ENCODE data around the gene BAIAP2L1. TPM values are rescaled to one million over a fixed set of nuclear protein-coding genes. Genes with fewer than 3 reads are reported as not detected.

Gene BAIAP2L1
- polyA plus RNA-seq, 12 donors = 5.3 to 22.3 (median 8.9) TPM; not detected in 1

DNA sequence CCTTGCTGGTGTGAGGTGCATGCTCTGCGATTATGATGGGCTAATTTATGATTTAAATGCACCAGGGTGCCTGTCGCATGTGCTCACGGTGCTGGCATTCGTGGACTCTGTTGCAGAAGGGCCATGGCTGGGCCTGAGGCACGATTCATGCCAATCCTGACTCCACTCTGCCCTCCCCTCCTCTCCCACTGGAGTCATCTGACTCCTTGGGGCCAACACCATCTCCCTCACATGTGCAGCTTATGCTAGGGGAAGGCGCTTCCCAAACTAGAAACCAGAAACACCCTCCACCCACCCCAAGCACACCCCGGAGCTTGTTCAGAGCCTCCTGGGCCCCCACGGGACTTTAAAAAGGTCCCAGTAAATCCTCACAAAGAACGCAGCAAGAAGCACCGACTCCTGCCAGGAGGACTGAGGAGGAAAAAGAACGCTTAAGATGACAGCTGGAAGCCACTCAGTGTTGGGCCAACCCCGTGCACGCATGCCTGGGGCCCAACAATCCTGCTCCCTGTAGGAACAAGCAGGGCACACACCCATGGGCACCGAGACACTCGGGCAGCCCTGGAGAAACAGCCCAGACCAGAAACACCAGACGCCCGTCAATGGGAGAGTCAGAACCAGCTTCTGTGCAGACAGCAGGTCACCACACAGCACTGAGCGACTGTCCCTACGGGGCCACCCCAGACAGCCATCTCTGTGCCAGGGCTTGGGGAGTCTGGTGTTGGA lies 105.3 kb downstream of the BAIAP2L1 start:
- DNase-seq = no peak

- DNase-seq = peak; percentile 26
Observed at GRCh38 chr7:98294798-98295382, 106.0 kb downstream of the BAIAP2L1 start.

- DNase-seq = no peak
Observed at GRCh38 chr7:98294326-98294725, 106.6 kb downstream of the BAIAP2L1 start.

DNA sequence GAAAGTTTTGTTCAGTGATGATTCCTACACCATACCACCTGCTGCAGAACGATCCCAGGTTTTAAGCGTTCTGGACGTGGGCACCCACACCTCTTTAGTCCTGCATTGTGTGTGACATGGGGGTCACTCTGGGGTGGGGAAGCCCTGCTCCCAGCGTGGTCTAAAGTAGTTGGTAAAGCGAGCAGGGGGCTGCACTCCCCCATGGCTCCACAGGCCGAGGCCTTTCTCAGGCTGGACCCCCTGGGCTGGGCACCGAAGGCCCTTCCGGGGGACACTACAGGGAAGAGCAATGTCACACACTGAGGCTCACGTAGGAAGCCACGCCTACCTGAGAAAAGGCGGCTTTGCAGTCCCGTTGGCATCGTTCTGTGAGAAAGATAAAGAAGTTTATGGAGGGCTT lies 107.1 kb downstream of the BAIAP2L1 start:
- no peak for DNase-seq

DNA sequence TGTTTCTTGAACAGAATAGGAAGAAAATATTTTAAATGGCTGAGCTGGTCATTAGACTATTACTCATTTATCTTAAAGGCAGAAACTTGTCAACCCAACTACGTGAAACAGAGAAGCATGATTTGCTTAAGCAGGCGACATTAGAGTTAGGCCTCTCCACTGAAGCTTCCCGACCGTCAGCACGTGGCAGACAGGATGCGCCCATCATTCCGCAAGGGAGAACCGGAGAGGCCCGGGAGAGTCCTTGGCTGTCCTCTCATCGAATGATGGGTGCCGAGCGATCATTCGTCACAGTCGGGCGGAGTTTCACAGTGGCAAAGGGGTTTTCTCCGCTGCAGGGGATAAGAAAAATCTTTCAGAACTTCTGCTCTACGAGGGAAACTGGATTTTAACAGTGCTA lies 107.6 kb downstream of the BAIAP2L1 start:
- DNase-seq = no peak

DNA sequence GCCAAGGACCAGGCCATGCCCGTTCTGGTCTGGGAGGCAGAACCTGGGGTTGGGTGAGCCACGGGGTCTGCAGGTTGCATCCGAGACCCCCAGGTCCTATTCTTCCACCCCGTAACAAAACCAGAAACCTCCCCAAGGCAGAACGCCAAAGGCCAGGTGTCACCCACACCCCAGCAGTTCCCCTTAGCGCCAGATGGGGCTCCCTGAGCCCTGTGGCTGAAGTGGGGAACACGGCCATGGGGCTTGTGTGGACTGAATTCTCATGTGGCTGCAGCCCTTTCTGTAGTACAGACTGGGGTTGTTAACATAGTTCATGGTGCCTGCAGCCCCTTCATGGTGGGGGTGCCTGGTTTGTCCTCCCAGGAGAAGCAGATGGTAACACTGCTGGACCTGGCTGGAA lies 109.2 kb downstream of the BAIAP2L1 start:
- no peak for DNase-seq

- no peak for DNase-seq
Observed at GRCh38 chr7:98289333-98289875, 111.5 kb downstream of the BAIAP2L1 start.

DNA sequence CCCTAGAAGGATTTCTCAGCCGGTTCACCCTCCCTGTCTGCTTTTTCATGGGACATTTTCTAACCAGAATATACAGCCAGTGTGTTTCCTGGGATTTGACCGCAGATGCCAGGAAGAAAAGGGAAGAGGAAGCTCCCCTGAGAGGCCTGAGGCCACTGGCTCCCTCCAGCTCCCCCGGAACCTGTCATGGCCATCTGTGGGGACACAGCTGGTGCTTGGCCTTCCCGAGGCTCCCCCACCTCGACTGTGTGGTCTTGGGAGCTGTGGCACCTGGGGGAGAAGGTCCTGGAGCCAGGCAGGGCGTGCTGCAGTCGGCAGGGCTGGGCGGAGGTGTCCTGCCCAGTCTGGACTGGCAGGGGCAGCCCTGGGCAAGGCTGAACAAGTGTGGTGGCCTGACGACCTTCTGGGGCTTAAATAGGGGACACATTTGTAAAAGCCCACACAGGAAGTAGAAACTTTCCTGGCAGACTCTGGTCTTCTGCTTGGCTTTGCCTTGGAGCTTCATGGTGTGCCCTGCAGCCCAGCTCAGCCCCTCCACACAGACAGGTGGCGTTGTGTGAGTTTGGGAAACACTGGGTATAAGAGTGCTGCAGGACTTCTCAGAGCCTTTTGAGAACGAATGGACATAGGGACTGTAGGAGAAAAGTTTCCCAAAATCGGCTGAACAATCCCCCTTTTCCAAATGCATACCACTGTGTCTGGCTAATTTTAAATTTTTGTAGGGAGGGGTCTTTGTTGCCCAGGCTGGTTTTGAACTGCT lies 112.6 kb downstream of the BAIAP2L1 start:
- DNase-seq = no peak

GRCh38 chr7:98287486-98287959 lies 113.4 kb downstream of the BAIAP2L1 start:
- no peak for DNase-seq

DNA sequence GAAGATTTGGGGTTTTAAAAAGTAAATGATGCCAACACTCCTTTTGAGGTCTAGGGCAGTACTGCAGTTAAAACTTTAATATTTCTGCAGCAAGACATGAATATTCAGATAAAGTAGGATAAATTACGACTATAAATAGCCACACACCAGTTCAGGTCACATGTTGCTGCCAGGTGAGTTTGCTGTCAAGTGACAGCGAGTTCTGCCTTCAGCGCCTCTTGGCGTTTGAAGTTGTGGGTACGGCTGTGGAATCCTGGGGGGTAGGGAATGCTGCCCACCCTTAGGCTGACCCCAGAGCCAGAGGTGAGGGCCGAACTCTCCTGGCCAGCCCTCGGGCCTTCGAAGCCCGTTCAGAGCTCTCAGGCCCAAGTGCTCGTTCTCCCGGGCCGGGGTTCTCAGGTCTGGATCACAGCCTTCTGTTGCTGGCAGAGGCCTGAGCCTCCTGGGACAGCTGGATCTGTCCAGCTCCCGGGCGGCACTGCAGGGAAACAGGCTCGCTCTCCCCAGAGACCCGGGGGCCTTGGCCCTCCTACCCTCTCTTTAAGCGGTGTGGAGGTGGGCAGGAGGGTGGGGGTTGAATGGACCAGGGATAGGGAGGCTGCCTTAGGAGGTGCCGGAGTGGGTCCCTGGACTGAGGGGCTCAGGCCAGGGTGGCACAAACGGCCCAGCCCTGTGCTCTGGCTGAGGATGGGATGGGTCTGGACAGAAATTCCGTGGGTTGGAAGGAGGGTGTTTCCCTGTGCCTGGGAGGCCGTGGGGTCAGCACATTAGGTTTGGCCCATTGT lies 114.0 kb downstream of the BAIAP2L1 start:
- DNase-seq = no peak

DNA sequence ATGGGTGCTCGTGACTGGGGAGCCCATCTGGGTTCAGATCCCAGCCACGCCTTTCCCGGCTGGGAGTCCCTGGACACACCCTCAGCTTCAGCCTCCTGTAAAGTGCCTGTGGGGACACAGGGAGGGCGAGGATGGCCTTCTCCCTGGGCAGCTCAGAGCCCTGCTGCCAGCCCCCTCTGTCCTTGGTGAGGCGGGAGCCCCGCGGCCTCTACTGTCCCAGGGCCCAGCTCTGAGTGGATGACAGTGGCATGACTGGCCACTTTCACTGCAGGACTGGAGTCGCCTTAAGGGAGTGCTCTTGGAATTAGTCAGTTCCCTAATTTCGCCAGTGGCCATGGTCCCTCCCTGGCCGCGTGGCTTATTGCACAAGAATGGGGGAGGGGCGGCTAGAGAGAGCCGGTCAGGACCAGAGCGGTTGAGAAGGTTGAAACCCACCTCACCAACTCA lies 114.8 kb downstream of the BAIAP2L1 start:
- DNase-seq = peak; percentile 15

- no peak for DNase-seq
Observed at GRCh38 chr7:98285157-98286092, 115.5 kb downstream of the BAIAP2L1 start.

- DNase-seq = peak; percentile 38
Observed at GRCh38 chr7:98284335-98285036, 116.4 kb downstream of the BAIAP2L1 start.

DNA sequence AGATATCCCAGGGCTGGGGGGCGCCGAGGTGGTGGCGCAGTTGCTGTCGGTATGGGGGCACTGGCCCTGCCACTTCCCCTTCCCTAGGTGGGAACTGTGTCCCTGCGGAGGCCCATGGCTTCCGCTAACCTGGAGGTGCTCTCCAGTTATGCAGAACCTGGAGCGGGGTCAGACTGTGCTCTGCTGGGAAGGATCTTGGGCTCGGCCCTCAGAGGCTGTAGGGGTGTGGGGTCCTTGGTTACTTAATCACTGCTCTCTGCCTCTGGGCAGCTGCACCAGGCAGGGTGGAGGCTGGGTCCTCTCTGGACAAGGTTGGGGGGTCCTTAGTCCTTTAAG lies 117.0 kb downstream of the BAIAP2L1 start:
- no peak for DNase-seq

DNA sequence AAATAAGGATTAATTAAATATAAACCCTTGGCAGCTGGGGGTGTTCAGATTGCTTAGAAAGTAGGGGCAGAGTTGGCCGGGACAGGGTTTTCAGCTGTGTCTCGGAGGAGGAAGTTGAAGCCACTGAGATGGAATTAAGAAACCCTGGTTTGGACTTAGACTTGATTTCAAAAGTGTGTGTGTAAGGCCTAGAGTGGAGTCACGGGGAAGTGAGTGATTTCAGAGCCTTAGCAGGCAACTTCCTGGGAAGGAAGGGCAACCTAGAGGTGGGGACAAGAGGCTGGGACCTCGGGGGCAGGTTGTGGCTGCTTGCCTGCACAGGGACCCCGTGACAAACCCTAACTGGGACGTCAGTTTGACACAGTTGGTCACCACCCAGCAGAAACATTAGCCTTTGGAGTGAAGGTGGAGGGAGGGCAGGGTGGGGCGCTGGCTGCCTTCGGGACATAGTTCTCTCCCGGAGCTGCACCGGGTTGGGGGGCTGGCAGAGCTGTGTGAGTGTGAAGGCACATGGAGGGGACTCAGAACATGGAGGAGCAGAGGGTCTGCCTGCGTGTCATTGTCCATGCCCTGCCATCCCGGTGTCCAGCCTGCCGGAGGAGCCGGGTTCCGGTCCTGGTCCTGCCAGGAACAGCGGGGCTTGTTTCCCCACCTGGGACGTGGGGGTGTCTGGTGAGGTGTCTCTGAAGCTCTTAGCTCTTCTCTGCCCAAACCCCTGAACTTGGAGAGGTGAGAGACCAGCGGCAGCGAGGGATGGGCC lies 117.6 kb downstream of the BAIAP2L1 start:
- DNase-seq = peak; percentile 17

GRCh38 chr7:98282703-98283102 lies 118.2 kb downstream of the BAIAP2L1 start:
- DNase-seq = peak; percentile 12

DNA sequence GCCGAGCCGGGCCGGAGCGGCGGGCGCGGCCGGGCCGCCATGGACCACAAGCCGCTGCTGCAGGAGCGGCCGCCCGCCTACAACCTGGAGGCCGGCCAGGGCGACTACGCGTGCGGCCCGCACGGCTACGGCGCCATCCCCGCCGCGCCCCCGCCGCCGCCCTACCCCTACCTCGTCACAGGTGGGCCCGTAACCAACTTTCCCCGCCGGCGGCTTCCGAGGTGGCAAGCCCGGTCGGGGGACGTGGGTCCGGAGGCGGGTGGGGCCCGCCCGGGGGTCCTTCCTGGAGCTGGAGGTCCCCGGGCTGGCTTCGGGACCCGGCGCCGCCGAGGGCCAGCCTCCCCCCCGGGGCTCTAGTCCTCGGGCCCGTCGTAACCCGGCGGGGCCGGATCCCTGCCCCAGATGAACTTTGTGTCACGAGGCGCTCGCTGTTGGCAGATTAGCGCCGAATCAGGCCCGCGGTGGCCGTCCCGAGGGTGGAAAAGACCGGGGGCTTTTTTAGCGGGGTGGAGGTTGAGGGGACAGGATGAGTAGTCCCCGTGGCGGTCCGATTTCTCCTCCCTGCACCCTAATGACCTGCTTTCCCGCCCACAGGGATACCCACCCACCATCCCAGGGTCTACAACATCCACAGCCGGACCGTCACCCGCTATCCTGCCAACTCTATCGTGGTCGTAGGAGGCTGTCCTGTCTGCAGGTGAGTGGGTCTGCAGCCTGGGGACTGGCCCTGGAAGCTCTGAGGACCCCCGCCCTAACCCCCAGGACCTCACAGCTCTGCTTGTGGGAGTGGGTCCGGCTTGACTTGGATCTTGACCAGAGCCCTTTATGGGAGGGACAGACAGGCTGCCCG lies 118.9 kb downstream of the BAIAP2L1 start:
- DNase-seq = peak; percentile 29
